ENCODE data around the gene CDH23.

Gene CDH23

GRCh38 chr10:71860243-71861029, 463.7 kb downstream of the CDH23 start:
- peak; percentile 54 for TF ChIP-seq FOXP2 (optimal IDR thresholded peaks at IDR 0.05; ENCODE audit: borderline replicate concordance, extremely low read depth, extremely low read length, insufficient read depth)
- TF ChIP-seq TAF1 (IDR thresholded peaks at IDR 0.05; ENCODE audit: borderline replicate concordance, insufficient read depth, low read length): no peak
- TF ChIP-seq POLR2AphosphoS5 (IDR thresholded peaks at IDR 0.05; ENCODE audit: low read depth, low read length): no peak
- 0 out of 4 replicates have a peak, but pooled peaks of 1 of the 2 experiments have one; percentile 4 for TF ChIP-seq REST (IDR thresholded peaks at IDR 0.05; ENCODE audit: insufficient read depth in 1 of 2, low read depth in 2 of 2, low read length in 2 of 2)

- no peak for TF ChIP-seq REST (IDR thresholded peaks at IDR 0.05; ENCODE audit: insufficient read depth in 1 of 2, low read depth in 2 of 2, low read length in 2 of 2)
- no peak for TF ChIP-seq SIN3A (IDR thresholded peaks at IDR 0.05; ENCODE audit: borderline replicate concordance, insufficient read depth, low read length)
- no peak for TF ChIP-seq TAF1 (IDR thresholded peaks at IDR 0.05; ENCODE audit: borderline replicate concordance, insufficient read depth, low read length)
Measured at GRCh38 chr10:71863203-71863602, 466.5 kb downstream of the CDH23 start.

- TF ChIP-seq TAF1 (IDR thresholded peaks at IDR 0.05; ENCODE audit: borderline replicate concordance, insufficient read depth, low read length) (no peak), FOXP2 (optimal IDR thresholded peaks at IDR 0.05; ENCODE audit: borderline replicate concordance, extremely low read depth, extremely low read length, insufficient read depth) (no peak), SIN3A (IDR thresholded peaks at IDR 0.05; ENCODE audit: borderline replicate concordance, insufficient read depth, low read length) (no peak), POLR2AphosphoS5 (IDR thresholded peaks at IDR 0.05; ENCODE audit: low read depth, low read length) (no peak), REST (IDR thresholded peaks at IDR 0.05; ENCODE audit: insufficient read depth in 1 of 2, low read depth in 2 of 2, low read length in 2 of 2) (no peak)
Measured at GRCh38 chr10:71864911-71865361, 468.2 kb downstream of the CDH23 start.
